Left hindlimb (tissue), 1 donor: Measurements from ENCODE around the gene GTPBP6.
A peak's percentile ranks its signal among the peaks of the same experiment; 100 is the strongest.
"Not testable (repeated sequence)": the region's sequence is repeated elsewhere in the genome, so short reads cannot be mapped to it uniquely, and the experiment has no call there.

Experiments
- DNase-seq: peaks from one replicate; pipeline ENCODE4 v3.0.0-alpha.2; 2018

Gene GTPBP6

DNA sequence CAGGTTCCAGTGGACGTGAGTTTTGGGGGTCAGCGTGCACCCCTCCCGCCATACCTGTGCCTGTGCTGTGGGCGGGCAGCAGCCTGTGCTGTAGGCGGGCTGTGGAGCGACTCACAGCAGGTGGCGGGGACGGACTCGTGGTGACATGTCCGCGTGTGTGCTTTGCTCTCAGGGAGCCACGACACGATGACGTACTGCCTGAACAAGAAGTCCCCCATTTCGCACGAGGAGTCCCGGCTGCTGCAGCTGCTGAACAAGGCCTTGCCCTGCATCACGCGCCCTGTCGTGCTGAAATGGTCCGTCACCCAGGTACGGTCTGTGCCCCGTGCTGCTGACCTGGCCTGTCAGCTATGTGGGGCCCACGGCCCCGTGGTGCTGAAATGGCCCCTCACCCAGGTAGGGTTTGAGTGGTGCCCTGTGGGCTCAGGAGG, 30.0 kb downstream of the GTPBP6 start:
- DNase-seq, result no peak

GRCh38 chrX:287670-288069, 30.9 kb downstream of the GTPBP6 start:
- no peak for DNase-seq

DNA sequence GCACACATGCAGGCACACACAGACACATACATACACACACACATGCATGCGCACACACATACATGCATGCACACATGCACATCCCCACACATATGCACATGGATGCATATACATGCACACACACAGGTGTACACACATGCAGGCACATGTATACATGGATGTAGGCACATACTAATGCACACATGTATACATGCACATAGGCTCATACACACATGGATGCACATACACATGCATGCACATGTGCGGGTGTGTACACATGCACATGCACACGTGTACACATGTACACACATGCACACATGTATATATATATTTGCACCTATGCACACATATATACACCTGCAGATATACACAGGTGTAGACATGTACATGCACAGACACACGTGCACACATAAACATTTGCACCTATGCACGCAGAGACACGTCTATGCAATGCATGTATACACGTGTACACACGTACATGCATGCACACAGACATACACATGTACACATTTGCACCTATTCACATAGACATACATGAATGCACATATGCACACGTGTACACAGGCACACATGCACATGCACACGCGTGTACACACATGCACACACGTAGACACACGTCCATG, 33.4 kb downstream of the GTPBP6 start:
- no peak for DNase-seq

DNA sequence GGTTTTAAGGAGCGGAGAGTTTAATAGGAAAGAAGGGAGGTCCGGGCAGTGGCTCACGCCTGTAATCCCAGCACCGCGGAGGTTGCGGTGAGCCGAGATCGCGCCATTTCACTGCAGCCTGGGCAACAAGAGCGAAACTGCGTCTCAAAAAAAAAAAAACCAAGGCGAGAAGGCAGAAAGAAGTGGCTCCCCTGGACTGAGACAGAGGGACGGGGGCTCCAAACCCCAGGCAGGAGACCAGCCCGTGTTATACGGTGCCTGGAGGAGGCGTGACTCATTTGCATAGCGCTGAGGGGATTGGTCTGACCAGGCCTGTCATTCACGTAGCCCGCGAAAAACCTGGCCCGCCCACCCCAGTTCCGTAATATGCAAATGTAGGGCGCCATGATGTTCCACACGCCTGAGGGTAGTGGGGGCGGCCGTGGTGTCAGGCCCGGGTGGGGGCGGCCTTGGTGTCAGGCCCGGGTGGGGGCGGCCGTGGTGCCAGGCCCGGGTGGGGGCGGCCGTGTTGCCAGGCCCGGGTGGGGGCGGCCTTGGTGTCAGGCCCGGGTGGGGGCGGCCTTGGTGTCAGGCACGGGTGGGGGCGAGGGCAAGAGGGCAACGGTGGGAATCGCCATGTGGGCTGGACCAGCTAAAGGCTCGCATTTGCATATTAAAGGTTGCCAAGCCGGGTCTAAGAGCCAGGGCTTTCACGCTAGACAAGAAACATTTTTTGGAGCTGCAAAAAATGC, 35.3 kb downstream of the GTPBP6 start:
- DNase-seq, result peak; percentile 92

- DNase-seq, result not testable (repeated sequence)
Measured at GRCh38 chrX:282000-282681, 36.5 kb downstream of the GTPBP6 start.

- peak; percentile 81 for DNase-seq
Measured at GRCh38 chrX:281166-281999, 37.2 kb downstream of the GTPBP6 start, which contains the start of gene PLCXD1. Gene PLCXD1, plus strand, starts transcription at chrX:281381. Its CDS starts 2,807 bp downstream, at chrX:284188.

DNA sequence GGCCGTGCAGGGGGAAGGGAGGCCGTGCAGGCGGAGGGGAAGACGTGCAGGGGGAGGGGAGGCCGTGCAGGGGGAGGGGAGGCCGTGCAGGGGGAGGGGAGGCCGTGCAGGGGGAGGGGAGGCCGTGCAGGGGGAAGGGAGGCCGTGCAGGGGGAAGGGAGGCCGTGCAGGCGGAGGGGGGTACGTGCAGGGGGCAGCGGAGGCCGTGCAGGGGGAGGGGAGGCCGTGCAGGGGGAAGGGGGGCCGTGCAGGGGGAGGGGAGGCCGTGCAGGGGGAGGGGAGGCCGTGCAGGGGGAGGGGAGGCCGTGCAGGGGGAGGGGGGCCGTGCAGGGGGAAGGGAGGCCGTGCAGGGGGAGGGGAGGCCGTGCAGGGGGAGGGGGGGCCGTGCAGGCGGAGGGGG, 37.9 kb downstream of the GTPBP6 start:
- not testable (repeated sequence) for DNase-seq

GRCh38 chrX:279757-280604, 38.6 kb downstream of the GTPBP6 start:
- DNase-seq, result not testable (repeated sequence)

- peak; percentile 50 for DNase-seq
Measured at GRCh38 chrX:276581-277201, 41.9 kb downstream of the GTPBP6 start.

- DNase-seq, result peak; percentile 85
Measured at GRCh38 chrX:275967-276580, 42.5 kb downstream of the GTPBP6 start.

- DNase-seq, result no peak
Measured at GRCh38 chrX:275476-275966, 43.1 kb downstream of the GTPBP6 start.

DNA sequence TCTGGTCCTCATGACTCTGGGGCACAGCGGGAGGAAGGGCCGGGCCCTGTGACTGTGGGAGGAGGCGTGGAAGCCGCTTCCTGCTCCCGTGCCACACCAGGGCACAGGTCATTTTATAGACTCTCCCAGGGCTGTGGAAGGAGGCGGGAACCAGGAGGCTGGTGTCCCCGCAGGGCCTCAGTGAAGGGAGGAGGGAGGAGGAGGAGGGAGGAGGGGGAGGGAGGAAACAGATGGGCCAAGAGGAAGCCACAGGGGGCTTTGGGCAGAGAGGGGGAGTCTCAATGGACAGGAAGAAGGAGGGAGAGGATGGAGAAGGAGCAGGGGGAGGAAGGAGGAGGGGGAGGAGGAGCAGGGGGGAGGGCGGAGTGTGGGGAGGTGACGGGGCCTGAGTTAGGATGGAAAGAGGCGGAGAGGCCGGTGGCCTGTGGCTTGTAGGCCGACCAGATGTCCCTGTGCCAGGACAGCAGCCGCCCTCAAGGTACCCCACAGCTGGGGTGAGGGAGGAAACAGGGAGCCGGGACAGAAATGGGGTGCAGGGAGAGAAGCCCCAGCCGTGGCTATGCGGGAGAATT, 43.6 kb downstream of the GTPBP6 start:
- peak; percentile 77 for DNase-seq

DNA sequence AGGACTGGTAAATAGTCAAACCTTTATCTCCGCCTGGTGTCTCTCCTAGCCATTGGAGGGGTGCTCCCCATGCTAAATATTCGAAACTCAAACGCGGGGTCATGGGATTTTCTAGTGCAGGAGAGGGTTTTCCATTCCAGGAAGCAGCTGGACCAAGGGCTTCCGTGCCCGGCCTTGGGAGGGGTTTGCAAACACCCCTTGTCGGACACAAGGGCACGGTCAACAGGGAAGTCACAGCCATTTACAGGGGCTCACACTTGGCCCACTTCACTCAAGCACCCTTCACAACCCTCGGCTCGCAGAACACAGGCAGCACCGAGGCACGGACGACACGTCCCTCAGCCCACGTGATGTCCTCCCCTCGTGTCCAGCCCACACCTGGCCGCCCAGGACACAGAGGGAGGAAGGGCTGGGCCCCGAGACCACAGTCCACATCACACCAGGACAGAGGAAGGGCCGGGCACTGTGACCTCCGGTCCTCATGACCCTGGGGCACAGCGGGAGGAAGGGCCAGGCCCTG, 47.7 kb downstream of the GTPBP6 start:
- DNase-seq, result no peak

GRCh38 chrX:267771-268261, 50.8 kb downstream of the GTPBP6 start:
- no peak for DNase-seq

DNA sequence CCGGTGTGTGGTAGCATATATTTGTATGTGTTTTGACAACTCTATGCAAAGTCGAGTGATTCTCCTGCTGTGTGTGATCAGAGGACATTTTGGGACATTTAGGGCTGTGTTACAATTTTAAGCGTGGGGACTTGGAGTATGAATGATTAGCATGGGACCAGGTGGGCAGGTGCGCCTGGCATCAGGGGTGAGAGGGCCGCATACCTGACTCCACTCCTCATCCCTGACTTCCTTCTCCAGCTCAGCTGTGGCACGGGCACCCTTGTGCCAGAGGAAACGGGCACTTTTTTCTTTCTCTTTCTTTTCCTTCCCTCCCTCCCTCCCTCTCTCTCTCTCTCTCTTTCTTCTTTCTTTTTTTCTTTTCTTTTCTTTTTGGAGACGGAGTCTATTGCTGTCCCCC, 53.1 kb downstream of the GTPBP6 start:
- no peak for DNase-seq

GRCh38 chrX:264634-265455, 53.8 kb downstream of the GTPBP6 start:
- DNase-seq, result no peak

DNA sequence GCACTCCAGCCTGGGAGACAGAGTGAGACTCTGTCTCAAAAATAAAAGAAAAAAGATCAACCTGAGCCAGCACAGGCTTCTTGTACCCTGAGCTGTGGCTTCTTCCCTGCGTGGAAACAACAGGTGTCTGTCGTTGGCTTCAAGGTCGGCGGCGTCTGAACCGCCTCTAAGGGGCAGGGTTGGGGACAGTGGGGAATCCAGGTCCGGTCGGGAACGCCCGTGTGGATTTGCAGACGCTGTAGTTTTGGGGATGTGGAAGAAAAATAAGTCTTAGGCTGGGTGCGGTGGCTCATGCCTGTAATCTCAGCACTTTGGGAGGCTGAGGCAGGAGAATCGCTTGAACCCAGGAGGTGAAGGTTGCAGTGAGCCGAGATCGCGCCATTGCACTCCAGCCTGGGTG, 54.6 kb downstream of the GTPBP6 start:
- not testable (repeated sequence) for DNase-seq

GRCh38 chrX:262381-262909, 56.2 kb downstream of the GTPBP6 start:
- no peak for DNase-seq

DNA sequence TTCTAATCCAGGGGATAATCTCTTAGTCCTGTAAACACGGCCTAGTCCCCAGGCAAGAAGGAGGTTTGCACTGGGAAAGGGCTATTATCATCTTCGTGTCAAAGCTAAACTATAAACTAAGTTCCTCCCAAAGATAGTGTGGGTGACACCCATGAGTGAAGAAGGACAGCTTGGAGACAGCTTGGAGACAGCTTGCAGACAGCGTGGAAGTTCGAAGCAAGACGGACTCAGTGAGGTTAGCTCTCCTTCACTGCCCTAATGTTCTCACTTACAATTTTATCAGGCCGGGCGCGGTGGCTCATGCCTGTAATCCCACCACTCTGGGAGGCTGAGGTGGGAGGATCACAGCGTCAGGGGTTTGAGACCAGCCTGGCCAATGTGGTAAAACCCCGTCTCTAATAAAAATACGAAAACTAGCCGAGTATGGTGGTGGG, 56.7 kb downstream of the GTPBP6 start:
- no peak for DNase-seq
